Posterior vena cava (tissue), 2 donors: ENCODE data around the gene PPP1R7. TPM values are rescaled to one million over a fixed set of nuclear protein-coding genes. Genes with fewer than 3 reads are reported as not detected.

ENCODE experiments used
- DNase-seq: peaks from one replicate; pipeline ENCODE4 v3.0.0-alpha.2; 2020; ENCODE audit warnings: low spot score
- intact Hi-C, 2 donors: fragments of 100-400 bp; cut with DNase I; formaldehyde crosslinking; loops; one replicate each; pipeline versions ENCODE4 v1.14.1 to v1.14.2; 2022 to 2023
- total RNA-seq, 2 donors: library from RNA; stranded (reverse); fragmentation: NEBNext Ultra II Directional; extraction: Animal tissue kit (Norgen Biotek cat#: 25700); gene quantifications; one replicate each; pipeline ENCODE4 v1.2.1, GENCODE V29; 2021
- donor health status: DM: yes; HTN: yes; CAD: no.
- donor health status: DM: yes; HTN: yes; CAD: no.

Gene PPP1R7
- total RNA-seq, 2 donors from 2014 or later = 49.3 to 53.0 TPM

GRCh38 chr2:241218131-241219029 lies 68.1 kb downstream of the PPP1R7 start:
- DNase-seq = no peak
- intact Hi-C loops = no loop called here

- DNase-seq = no peak
- intact Hi-C loops = no loop called here
Observed at GRCh38 chr2:241219030-241219382, 68.7 kb downstream of the PPP1R7 start.

GRCh38 chr2:241219856-241220356 lies 69.6 kb downstream of the PPP1R7 start:
- no peak for DNase-seq
- intact Hi-C loops = no loop called here

- intact Hi-C loops = no loop called here
- DNase-seq = peak; percentile 71
Observed at GRCh38 chr2:241223211-241224017, 73.1 kb downstream of the PPP1R7 start.

GRCh38 chr2:241224018-241224850 lies 74.0 kb downstream of the PPP1R7 start:
- intact Hi-C loops = no loop called here
- peak; percentile 79 for DNase-seq

GRCh38 chr2:241224851-241225438 lies 74.7 kb downstream of the PPP1R7 start:
- intact Hi-C loops = no loop called here

GRCh38 chr2:241225545-241225944 lies 75.3 kb downstream of the PPP1R7 start:
- intact Hi-C loops = no loop called here
- peak; percentile 76 for DNase-seq

More at GRCh38 chr2:241224851-241225438, 74.7 kb downstream of the PPP1R7 start:
- peak; percentile 32 for DNase-seq

- intact Hi-C loops = no loop called here
- DNase-seq = peak; percentile 47
Observed at GRCh38 chr2:241225983-241226382, 75.7 kb downstream of the PPP1R7 start.

- intact Hi-C loops = no loop called here
- peak; percentile 71 for DNase-seq
Observed at GRCh38 chr2:241226723-241227572, 76.7 kb downstream of the PPP1R7 start.

GRCh38 chr2:241227594-241227993 lies 77.3 kb downstream of the PPP1R7 start:
- intact Hi-C loops = no loop called here
- DNase-seq = no peak

- no peak for DNase-seq
Observed at GRCh38 chr2:241228081-241228859, 78.0 kb downstream of the PPP1R7 start.

GRCh38 chr2:241228860-241229516 lies 78.7 kb downstream of the PPP1R7 start:
- intact Hi-C loops = no loop called here
- no peak for DNase-seq

More at GRCh38 chr2:241228081-241228859, 78.0 kb downstream of the PPP1R7 start:
- intact Hi-C loops = no loop called here

GRCh38 chr2:241229563-241230401 lies 79.5 kb downstream of the PPP1R7 start:
- DNase-seq = no peak
- intact Hi-C loops = no loop called here

- intact Hi-C loops = no loop called here
- DNase-seq = no peak
Observed at GRCh38 chr2:241230435-241230834, 80.2 kb downstream of the PPP1R7 start.

- DNase-seq = no peak
Observed at GRCh38 chr2:241232736-241233575, 82.7 kb downstream of the PPP1R7 start.

More at GRCh38 chr2:241232736-241233575, 82.7 kb downstream of the PPP1R7 start:
- intact Hi-C loops = no loop called here
